ENCODE measurements around the gene PPP1R3A. TPM values are rescaled to one million over a fixed set of nuclear protein-coding genes. Genes with fewer than 3 reads are reported as not detected.

Gene PPP1R3A
- total RNA-seq (0.04 and 0.17 TPM in 2 replicates), polyA plus RNA-seq (0.56 TPM in 1 of 2 replicates, not detected in the other)

GRCh38 chr7:113918946-113919345, at the start of gene PPP1R3A:
Gene PPP1R3A, minus strand, starts transcription at chr7:113919009. Its CDS starts 13 bp downstream, at chr7:113918996.
- H4K20me1 ChIP-seq (ENCODE audit: insufficient read depth, poor library complexity, severe bottlenecking): no peaks in the 10 kb centered on the region
- H3K4me2 ChIP-seq: no peak within 1 kb of the TSS
- no peaks in the 10 kb centered on the region for H3K27me3 ChIP-seq
- H3K27ac ChIP-seq: no peak within 1 kb of the TSS
- no peaks in the 10 kb centered on the region for H3K9me2 ChIP-seq (replicated peaks; ENCODE audit: insufficient read depth)
- H2AFZ ChIP-seq: no peak within 1 kb of the TSS
- TF ChIP-seq CTCF (IDR thresholded peaks at IDR 0.05; ENCODE audit: poor library complexity): no peak
- TF ChIP-seq EZH2 (IDR thresholded peaks at IDR 0.05; ENCODE audit: borderline replicate concordance): no peak
- TF ChIP-seq EZH2phosphoT487 (IDR thresholded peaks at IDR 0.05; ENCODE audit: low read depth, severe bottlenecking, unreplicated experiment): no peak
- H3K9me3 ChIP-seq (ENCODE audit: low read depth): no peaks in the 10 kb centered on the region
- no peak within 1 kb of the TSS for H3K4me3 ChIP-seq
- WGBS (ENCODE audit: low lambda C conversion rate, missing lambda C conversion rate): 72% methylated on average over 2 of the region's 2 CpGs
- H3K79me2 ChIP-seq: no peaks in the 10 kb centered on the region
- no peaks in the 10 kb centered on the region for H3K4me1 ChIP-seq (ENCODE audit: insufficient read depth)
- no peak for DNase-seq (ENCODE audit: low spot score)
- no peaks in the 10 kb centered on the region for H3K36me3 ChIP-seq (replicated peaks; ENCODE audit: insufficient read depth, low read depth)

- no peaks in the 10 kb centered on the region for H3K79me2 ChIP-seq
- WGBS (ENCODE audit: low lambda C conversion rate, missing lambda C conversion rate): 75% methylated on average over 2 of the region's 2 CpGs
- TF ChIP-seq EZH2phosphoT487 (IDR thresholded peaks at IDR 0.05; ENCODE audit: low read depth, severe bottlenecking, unreplicated experiment) (no peak), EZH2 (IDR thresholded peaks at IDR 0.05; ENCODE audit: borderline replicate concordance) (no peak)
- no peak for DNase-seq (ENCODE audit: low spot score)
- no peak overlapping the region for H3K27ac ChIP-seq
- H3K4me3 ChIP-seq: no peak overlapping the region
- no peaks in the 10 kb centered on the region for H3K9me3 ChIP-seq (ENCODE audit: low read depth)
- no peak overlapping the region for H2AFZ ChIP-seq
- H3K36me3 ChIP-seq (replicated peaks; ENCODE audit: insufficient read depth, low read depth): no peaks in the 10 kb centered on the region
- H3K4me2 ChIP-seq: no peak overlapping the region
- H3K4me1 ChIP-seq (ENCODE audit: insufficient read depth): no peaks in the 10 kb centered on the region
- H4K20me1 ChIP-seq (ENCODE audit: insufficient read depth, poor library complexity, severe bottlenecking): no peaks in the 10 kb centered on the region
- H3K27me3 ChIP-seq: no peaks in the 10 kb centered on the region
- H3K9me2 ChIP-seq (replicated peaks; ENCODE audit: insufficient read depth): no peaks in the 10 kb centered on the region
Measured at GRCh38 chr7:113963356-113963755, 44.5 kb upstream of the PPP1R3A start.

- Histone ChIP-seq H3K4me3 (no peak overlapping the region), H2AFZ (no peak overlapping the region)
- 88% methylated on average over 2 of the region's 2 CpGs for WGBS (ENCODE audit: low lambda C conversion rate, missing lambda C conversion rate)
Measured at GRCh38 chr7:113959910-113960309, 41.1 kb upstream of the PPP1R3A start.

GRCh38 chr7:113955157-113955556, 36.3 kb upstream of the PPP1R3A start:
- TF ChIP-seq EZH2phosphoT487 (IDR thresholded peaks at IDR 0.05; ENCODE audit: low read depth, severe bottlenecking, unreplicated experiment) (no peak), CTCF (IDR thresholded peaks at IDR 0.05; ENCODE audit: poor library complexity) (no peak), EZH2 (IDR thresholded peaks at IDR 0.05; ENCODE audit: borderline replicate concordance) (no peak)
- WGBS (ENCODE audit: low lambda C conversion rate, missing lambda C conversion rate): 70% methylated on average over 2 of the region's 2 CpGs
- H3K9me2 ChIP-seq (replicated peaks; ENCODE audit: insufficient read depth): no peaks in the 10 kb centered on the region
- no peaks in the 10 kb centered on the region for H4K20me1 ChIP-seq (ENCODE audit: insufficient read depth, poor library complexity, severe bottlenecking)
- DNase-seq (ENCODE audit: low spot score): no peak
- H3K27ac ChIP-seq: no peak overlapping the region
- no peaks in the 10 kb centered on the region for H3K4me1 ChIP-seq (ENCODE audit: insufficient read depth)
- H3K36me3 ChIP-seq (replicated peaks; ENCODE audit: insufficient read depth, low read depth): no peaks in the 10 kb centered on the region
- no peak overlapping the region for H3K4me3 ChIP-seq
- no peak overlapping the region for H2AFZ ChIP-seq
- H3K9me3 ChIP-seq (ENCODE audit: low read depth): peaks cover 8% of the 10 kb centered on the region
- H3K27me3 ChIP-seq: no peaks in the 10 kb centered on the region
- H3K79me2 ChIP-seq: no peaks in the 10 kb centered on the region
- no peak overlapping the region for H3K4me2 ChIP-seq

More at GRCh38 chr7:113959910-113960309, 41.1 kb upstream of the PPP1R3A start:
- no peaks in the 10 kb centered on the region for H3K9me3 ChIP-seq (ENCODE audit: low read depth)
- no peak overlapping the region for H3K27ac ChIP-seq
- H4K20me1 ChIP-seq (ENCODE audit: insufficient read depth, poor library complexity, severe bottlenecking): no peaks in the 10 kb centered on the region
- H3K4me1 ChIP-seq (ENCODE audit: insufficient read depth): no peaks in the 10 kb centered on the region
- DNase-seq (ENCODE audit: low spot score): no peak
- no peak overlapping the region for H3K4me2 ChIP-seq
- H3K36me3 ChIP-seq (replicated peaks; ENCODE audit: insufficient read depth, low read depth): no peaks in the 10 kb centered on the region
- no peak for TF ChIP-seq EZH2 (IDR thresholded peaks at IDR 0.05; ENCODE audit: borderline replicate concordance)
- TF ChIP-seq EZH2phosphoT487 (IDR thresholded peaks at IDR 0.05; ENCODE audit: low read depth, severe bottlenecking, unreplicated experiment): no peak
- no peak for TF ChIP-seq CTCF (IDR thresholded peaks at IDR 0.05; ENCODE audit: poor library complexity)
- no peaks in the 10 kb centered on the region for H3K27me3 ChIP-seq
- no peaks in the 10 kb centered on the region for H3K9me2 ChIP-seq (replicated peaks; ENCODE audit: insufficient read depth)
- H3K79me2 ChIP-seq: no peaks in the 10 kb centered on the region

All from hepatocyte (in vitro differentiated cells).